ENCODE data around the gene LRRC32.

LRRC32 gene

DNA sequence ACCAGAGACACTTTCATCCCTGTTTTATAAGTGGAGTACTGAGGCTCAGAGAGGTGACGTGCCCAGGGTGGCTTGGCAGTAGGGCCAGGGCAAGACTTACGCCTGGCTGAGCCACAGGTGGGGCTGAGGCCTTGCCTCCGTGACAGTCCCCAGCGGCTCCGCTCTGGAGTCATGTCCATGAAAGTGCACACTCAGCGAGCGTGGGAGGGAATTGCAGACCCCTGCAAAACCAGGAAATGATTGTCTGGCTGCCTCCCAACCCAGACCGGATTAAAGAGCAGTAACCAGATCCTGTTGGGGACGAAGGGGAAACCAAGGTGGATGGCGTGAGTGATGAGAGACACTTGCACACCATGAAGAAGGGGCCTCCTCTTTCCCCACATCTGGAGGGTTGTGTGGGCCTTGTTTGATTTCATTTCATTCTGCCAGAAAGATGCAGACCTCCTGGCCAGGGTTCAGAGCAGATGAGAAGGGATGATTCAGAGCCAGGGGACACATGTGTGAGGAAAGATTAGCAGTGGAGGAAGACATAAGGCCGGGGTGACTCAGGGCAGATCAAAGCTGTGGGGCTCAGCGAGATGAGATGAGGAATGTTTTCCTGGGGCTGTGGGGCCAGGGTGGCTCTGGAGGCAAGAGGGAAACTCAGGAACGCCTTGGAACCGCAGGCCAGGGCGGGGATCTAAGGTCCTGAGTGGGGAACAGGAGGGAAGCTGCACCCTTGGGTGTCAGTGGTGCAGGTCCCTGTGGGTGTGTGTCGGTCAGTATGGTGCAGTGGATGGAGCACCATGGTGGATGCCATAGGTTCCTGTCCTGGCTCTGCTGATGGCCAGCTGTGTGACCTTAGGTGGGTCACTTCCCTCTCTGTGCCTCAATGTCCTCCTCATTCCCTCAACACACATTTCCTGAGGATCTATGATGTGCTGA lies 29.9 kb upstream of the LRRC32 start:
- DNase-seq (ENCODE audit: low read depth in 2 of 2): peak; percentile 94

DNA sequence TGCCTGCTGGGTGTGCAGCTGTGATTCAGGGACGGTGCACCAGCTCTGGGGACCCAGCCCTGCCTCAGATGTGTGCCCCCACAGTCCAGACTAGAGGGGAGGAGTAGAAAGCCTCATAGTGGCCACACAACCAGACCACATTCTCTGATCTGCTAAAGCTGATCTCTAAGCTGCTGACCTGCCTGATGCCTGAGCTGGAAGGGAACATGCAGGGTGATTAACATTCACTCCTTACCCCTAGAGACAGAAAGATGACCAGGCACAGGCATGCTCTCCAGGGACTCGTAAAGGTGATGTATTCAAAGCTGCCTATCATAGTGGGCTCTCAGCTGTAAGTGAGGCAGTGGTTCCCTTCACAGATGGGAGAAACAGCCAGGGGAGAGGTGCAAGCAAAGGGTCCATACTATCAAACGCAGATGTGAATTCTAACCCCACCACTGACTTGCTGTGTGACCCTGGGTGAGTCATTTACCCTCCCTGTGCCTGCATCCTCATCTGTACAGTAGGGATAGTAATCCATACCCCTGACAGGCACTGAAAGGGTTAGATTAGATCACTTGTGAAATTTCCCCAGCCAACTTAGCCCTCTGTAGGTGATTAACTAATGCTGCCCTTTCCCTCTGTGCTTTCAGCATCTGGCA lies 29.0 kb upstream of the LRRC32 start:
- no peak for DNase-seq (ENCODE audit: low read depth in 2 of 2)

DNA sequence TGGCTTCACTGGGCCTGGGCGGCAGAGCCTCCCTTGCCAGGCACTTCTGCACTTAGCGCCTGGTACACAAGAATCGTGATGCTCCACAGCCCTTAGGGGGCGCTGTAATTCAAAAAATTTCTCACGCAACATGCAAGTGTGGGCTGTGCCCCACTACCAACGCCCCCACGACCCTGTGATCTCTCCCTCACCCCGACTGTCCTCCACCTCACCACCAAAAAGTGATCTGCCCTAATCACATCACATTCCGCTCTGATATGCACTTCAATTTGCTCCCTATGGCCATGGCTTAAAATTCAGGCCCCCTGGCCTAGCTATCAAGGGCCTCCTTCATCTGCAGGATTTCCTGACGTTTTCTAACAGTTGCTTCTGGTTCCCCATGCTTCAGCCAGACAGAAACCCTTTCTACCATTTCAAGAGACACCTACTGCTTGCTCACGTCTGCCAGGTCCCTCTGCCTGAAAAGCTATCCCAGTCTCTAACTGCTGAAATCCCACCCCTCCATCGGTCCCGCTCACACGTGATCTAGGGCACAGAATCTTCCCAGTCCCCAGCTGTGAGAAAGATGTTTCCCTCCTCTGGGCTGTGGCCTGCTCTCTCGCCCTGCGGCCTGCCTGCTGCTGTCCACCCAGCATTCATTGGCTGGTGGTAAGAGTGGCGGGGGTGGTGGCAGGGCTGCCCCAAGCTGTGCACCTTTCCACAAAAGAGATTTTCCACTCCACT lies 27.9 kb upstream of the LRRC32 start:
- DNase-seq (ENCODE audit: low read depth in 2 of 2): no peak

DNA sequence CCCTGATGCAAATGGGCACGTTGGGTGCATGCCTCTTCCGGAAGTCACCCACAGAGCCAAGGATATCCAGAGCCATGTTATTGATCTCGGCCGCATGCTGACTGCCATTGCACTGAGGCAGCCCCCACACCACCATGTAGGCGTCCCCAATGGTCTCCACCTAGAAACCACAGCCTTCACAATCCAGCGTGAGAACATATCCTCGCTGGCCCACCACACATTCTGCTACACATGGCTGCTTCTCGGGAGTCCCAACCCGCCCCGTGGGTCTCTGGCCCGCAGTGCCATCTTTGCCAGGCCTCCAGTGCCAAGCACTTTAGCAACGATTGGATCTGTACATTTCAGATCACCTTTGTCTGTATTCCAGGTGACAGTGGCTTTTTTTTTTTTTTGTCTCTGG lies 26.2 kb upstream of the LRRC32 start:
- DNase-seq (ENCODE audit: low read depth in 2 of 2): no peak

DNA sequence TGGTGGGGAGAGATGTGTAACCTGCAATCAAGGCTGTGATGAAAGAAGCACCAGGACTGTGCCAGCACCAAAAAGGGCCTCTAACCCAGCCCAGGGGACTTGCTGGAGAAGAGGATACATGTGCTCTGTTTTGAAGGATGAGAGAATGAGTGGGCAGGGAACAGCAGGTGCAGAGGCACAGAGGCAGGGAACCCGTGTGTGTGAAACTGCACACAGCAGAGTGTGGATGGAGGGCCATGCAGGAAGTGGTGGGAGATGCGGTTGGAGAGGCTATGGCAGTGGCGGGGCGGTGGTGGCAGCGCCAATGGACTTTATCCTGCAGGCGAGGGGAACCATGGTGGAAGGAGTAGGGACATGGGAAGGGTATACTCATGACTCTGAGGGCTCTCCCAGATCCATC lies 25.2 kb upstream of the LRRC32 start:
- DNase-seq (ENCODE audit: low read depth in 2 of 2): no peak

DNA sequence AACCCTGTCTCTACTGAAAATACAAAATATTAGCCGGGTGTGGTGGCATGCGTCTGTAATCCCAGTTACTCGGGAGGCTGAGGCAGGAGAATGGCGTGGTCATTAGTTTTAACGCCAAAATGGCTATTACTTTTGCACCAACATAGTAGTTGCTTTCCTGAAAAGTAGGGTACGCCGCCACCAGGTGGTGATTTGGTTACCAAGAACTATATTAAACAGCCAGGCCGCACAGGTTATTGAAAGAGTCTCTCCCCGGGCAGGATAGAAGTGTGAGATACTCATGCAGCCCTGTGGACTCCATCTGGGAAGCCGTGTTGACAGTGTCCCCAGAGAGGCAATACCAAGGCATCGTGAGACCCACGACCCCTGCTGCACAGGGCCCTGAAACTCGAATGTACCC lies 24.6 kb upstream of the LRRC32 start:
- DNase-seq (ENCODE audit: low read depth in 2 of 2): no peak

DNA sequence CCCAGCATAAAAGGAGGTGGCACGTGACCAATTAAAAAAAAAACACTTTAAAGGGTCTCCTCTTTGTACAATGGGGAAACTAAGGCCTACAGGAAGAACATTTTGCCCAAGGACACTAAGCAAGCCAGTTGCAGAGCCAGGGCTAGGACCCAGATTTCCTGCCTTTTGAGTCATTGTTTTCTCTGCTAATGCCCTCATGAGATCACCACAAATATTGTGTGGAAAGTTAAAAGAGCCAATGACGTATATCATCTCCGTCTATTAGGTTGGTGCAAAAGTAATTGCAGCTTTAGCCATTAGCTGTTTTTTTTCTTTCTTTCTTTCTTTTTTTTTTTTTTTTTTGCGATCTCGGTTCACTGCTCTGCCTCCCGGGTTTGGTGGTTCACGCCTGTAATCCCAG lies 24.1 kb upstream of the LRRC32 start:
- DNase-seq (ENCODE audit: low read depth in 2 of 2): no peak

DNA sequence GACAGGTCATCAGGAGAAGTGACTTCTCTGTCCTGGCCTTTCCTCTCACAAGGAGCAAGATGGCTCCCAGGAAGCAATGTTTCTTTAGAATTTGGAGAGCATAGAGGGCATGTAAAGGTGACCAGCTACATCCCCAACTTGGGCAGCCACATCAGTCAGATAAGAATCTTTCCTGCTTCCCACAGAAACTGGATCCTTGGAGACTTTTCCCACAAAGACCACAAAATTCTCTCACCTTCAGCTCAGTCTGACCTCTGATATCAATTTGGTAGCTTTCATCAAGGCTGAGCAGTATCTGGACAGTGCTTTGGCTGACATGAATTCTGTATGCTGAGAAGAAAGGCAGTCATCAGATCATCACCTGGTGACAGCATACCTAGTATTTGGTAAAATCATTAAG lies 23.3 kb upstream of the LRRC32 start:
- DNase-seq (ENCODE audit: low read depth in 2 of 2): no peak

DNA sequence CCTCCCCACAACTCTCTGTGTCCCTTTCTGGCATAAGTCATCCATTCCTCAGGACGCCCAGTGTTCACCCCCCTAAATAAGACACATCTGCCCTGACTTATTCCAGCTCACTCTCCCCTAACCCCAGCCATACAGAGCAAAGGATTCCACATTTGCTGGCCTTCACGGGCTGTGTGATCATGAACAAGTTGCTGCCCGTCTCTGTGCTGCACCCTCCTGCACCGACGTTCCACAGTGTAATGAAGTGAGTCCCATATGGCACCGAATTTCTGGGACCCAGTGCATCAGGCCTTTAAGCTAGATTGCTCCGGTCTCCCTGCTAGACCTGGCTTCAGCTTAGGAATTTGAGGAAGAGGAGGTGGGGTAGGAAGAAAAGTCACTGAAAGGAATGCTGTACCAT lies 22.4 kb upstream of the LRRC32 start:
- no peak for DNase-seq (ENCODE audit: low read depth in 2 of 2)

DNA sequence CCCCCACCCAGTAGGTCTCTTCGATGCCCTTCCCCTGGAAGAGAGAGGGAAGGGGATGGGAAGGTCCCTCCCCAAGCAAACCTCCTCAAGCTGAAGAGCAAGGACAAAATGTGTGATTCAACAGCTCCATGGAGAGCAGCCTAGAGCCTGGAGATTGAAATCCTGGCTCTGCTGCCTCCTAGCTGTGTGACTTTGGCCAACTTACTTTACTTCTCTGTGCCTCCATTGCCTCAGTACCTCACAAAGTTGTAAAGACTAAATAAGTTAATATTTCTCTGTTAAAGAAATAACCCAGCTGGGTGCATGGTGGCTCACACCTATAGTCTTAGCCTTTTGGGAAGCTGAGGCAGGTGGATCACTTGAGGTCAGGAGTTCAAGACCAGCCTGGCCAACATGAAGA lies 21.1 kb upstream of the LRRC32 start:
- no peak for DNase-seq (ENCODE audit: low read depth in 2 of 2)

DNA sequence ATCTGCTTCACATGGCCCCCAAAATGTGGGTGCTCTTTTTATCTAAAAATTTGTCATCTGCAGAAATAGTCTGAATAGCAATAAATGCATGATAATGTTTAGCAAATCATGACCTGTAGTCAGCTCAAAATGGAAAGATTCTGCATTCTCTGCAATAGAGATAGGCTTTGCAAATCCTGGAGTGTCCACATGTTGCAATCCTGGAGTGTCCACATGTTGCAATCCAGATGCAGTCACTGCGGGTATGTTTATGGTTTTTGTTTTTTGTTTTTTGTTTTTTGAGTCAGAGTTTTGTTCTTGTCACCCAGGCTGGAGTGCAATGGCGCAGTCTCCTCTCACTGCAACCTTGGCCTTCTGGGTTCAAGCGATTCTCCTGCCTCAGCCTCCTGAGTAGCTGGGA lies 20.2 kb upstream of the LRRC32 start:
- no peak for DNase-seq (ENCODE audit: low read depth in 2 of 2)

DNA sequence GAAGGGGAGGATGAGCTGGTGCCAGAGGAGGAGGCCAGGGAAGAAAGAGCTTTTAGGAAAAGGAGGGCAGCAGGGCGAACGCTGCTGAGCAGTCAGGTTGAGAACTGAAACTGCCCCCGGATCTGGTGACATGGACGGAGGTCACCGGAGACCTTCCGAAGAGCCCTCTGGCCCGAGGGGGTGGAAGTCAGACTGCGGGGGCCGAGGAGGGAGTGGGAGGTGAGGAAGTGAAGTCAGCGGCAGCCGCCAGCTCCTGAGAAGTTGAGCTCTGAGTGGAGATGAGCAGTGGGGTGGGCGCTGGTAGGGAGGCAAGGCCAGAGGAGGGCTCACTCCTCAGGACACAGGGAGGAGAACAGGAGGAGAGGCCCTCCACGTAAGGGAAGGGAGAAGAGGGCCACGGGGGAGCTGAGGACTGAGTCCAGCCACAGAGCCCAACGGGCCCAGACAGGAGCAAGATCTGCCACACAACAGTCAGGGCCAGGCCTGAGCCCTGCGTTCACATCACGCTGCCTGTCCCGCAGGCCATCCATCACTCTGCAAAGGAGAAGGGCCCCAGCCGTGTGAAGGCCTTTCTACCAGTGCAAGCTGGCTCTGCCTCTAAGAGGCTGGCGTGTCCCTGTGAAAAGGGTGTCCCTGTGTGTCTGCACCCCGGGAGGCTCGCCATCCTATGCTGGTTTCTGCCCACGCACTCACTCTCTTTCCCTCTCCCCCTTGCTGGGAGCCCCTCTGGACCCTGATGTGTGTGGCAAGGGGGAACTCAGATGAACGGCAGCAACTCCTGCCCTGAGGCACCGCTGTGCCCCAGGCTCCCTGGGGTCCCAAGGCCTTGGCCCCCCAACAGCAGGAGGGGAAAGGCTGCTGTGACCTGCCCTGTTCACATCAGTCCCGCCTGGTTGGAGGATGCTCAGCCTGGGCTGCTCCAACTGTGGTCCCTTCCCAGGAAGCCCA lies 19.0 kb upstream of the LRRC32 start:
- no peak for DNase-seq (ENCODE audit: low read depth in 2 of 2)

DNA sequence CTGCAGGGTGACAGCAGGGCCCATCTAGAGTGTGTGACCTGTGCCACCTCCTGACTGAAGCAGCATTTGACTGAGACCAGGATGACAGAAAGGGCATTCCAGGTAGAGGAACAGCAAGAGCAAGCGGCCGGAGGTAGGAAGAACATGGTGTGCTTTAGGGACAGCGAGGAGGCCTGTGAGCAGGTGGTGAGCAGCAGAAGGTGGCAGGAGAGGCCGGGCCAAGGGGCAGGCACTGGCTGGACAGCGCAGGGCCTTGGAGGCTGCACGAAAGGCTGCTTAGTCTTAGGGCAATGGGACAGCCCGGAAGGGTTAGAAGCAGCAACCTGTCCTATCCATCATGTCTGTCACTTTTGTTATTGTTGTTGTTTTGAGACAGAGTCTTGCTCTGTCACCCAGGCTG lies 17.6 kb upstream of the LRRC32 start:
- DNase-seq (ENCODE audit: low read depth in 2 of 2): no peak

DNA sequence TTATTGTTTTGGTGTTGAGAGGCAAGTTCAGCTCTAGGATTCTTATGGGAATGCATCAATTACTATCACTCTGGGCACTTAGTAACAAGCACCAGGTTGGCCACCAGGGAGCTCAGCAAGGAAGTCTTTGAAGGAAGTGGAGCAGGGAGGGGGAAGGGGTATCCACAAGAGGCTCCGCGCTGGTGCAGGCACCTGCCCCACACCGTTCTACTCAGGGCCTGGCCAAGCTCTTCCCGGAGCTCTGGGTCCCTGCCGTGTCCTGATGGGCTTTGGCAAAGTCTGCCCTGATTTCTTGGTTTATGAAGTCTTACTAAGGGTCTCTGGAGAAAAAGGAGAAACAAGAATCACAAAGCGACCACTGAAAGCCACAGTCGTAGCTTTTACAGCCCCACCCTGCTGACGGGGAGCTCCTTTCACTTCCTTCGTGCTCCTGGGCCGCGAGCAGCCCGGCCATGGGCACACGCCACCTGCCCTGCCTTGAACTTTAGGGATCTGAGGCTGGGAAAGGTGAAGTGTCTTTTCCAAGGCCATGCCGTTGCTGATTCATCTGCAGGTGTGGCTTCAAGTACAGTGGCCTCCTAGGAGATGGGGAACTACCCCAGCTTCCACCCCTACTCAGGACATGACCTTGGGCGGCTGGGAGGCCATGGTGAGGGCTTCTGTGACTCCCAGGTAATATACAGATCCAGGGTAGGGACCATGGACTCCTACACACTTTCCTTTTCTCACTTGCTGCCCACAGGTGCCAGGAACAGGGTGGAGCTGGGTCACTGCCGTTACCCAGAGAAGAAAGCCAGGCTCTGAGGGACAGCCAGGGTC lies 15.9 kb upstream of the LRRC32 start:
- DNase-seq (ENCODE audit: low read depth in 2 of 2): no peak

DNA sequence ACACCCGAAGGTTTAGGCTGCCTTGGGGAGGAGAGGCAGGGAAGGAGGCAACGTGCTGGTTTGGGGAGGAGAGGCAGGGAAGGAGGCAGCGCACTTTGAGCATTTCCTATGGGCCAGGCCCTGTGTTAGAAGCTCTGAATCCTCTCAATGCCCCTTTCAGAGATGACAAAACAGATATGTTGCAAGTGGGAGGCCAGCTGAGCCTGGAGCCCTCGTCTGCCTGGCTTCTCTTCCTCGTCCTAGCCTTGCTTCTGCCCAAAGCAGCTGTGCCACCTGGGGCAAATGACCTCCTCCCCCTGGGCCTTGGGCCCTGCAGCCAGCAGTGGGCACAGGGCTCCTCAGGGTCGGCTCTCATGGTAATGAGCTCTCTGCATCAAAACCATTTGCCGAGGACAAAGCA lies 15.3 kb upstream of the LRRC32 start:
- no peak for DNase-seq (ENCODE audit: low read depth in 2 of 2)

DNA sequence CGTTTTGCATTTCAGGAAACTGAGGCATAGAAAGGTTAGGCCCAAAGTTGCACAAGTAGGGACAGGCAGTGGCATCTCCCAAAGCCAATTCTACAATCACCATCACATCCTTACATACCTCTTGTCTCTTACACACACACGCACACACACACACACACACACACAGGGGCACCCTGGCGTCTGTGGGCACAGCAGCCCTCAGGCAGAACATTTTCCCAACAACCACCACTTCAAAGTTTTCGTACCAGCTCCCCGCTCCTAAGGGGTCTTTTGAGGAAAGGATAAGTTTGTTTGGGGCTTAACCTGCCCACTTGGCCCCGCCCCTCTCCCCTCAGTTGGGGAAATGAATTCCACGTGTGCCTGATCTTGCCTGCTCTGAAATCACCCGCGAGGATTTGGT lies 14.7 kb upstream of the LRRC32 start:
- DNase-seq (ENCODE audit: low read depth in 2 of 2): no peak

DNA sequence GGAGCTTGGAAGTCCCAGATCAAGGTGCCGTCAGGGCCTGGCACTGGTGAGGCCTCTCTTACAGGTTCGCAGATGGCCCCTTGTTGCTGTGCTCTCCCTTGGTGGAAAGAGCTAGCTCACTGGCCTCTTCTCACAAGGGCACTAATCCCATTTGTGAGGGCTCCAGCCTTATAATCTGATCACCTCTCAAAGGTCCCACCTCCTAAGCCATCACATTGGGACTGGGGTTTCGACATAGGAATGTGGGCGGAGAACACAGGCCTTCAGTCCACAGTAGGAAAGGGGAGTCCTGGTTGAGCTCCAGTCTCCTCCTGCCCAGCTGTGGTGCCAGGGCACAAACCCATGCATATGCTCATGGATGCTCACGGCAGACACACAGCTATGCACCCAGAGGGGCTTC lies 14.0 kb upstream of the LRRC32 start:
- no peak for DNase-seq (ENCODE audit: low read depth in 2 of 2)

DNA sequence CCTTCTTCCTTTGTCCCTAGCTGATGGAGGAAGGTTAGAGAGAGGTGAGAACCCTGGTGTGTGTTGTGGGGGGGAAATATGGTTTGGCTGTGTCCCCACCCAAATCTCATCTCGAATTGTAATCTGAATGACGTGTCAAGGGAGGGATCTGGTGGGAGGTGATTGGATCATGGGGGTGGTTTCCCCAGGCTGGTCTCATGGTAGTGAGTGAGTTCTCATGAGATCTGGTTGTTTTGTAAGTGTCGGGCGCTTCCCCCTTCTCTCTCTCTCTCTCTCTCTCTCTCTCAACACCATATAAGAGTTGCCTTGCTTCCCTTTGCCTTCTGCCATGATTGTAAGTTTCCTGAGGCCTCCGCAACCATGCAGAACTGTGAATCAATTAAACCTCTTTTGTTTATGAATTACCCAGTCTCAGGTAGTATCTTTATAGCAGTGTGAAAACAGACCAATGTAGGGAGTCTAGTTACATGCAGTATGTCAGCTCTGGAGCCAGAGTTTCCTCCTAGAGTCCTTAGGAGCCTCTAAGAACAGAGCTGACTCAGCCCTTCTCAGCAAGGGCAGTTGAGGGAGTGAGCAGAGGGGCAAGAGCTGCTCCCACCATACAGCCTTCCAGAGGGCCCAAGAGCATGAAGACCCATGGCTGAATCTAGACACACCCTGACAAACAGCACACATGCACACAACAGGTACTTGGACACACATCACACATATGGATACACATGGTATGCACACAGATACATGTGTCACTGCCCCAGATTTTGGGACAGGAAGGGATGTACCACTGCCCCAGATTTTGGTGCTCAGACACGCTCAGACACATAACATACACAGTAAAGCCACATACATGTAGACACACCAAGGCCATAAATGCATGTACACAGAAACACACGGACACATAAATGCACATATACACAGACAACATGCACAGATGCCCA lies 12.9 kb upstream of the LRRC32 start:
- no peak for DNase-seq (ENCODE audit: low read depth in 2 of 2)

DNA sequence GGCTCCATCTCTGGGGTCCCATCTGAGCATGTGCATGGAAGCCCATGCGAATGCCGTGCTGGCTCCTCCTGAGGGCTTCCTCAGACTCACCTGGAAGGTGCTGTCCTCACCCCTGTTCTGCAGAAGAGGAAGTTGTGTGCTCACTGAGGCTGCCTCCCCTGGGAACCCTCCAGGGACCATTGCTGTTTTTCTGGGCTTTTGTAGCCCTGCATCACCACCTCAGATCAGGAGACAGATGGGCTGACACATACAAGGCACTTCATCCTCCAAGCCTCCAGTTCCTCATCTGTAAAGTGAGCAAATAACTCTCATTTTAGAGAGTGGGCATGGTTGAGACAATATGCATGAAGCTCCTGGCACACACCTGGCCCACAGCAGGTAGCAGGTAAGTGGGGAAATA lies 12.1 kb upstream of the LRRC32 start:
- no peak for DNase-seq (ENCODE audit: low read depth in 2 of 2)

DNA sequence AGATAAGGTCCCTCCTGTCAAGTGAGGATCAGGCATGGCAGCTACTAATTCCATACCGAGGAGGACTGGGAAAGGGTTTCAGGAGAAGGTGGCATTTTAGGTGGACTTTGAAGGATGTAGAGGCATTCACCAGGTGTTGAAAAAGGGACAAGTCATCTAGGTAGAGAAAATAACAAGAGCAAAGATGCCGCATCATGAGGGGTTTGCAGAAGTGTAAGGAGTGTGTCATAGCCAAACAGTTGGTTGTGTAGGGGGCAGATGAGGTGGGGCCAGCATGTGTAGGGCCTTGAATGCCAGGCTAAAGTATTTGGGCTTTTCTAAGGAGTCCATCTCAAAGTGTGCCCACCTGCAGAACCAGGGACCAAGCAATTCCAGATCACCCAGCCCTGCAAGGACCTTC lies 11.6 kb upstream of the LRRC32 start:
- no peak for DNase-seq (ENCODE audit: low read depth in 2 of 2)

Data from fibroblast of skin of left biceps (primary cell).